ENCODE measurements around the gene ADAD2. TPM values are rescaled to one million over a fixed set of nuclear protein-coding genes. Genes with fewer than 3 reads are reported as not detected.
A peak's percentile ranks its signal among the peaks of the same experiment; 100 is the strongest.

Gene ADAD2
- total RNA-seq, 3 donors from 2014 or later (not counting 1 experiment from before 2014, with no cell fraction given) = not detected

DNA sequence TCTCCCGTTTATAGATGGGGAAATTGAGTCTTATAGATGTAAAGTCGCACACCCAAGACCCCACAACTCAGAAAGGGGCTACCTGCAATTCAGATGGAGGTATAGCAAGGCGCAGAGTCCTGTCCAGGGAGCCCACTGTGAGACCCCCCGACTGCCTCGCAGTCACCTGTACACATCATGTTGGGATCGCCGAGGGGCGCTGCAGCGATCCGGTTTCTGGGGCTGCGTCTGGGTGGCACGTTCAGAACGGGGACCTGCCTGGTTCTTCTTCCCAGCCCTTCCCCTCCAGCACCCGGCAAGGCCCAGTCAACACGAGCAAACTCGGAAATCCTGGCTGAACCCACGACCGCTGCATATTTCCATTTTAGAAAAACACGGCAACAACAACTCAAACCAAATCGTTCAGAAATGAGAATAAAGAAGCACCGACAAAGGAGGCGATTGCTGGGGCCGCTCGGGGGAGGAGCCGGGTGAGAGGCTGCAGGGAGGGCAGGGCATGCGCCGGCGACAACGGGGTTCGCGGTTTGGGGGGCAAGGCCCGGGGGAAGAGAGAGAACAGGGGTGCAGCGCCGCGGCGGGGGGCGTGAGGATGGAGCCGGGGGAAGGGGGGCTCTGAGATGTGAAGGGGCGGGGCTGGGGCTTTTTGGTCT lies 46.6 kb upstream of the ADAD2 start:
- ATAC-seq (peak; percentile 40 to 43 (median 41)), DNase-seq (peak; percentile 24 to 62)
- peaks cover 12% of the 10 kb centered on the region for H3K4me1 ChIP-seq (ENCODE audit: control insufficient read depth, insufficient read depth, low read length)
- peak overlapping the region; percentile 45 for H3K27ac ChIP-seq (ENCODE audit: low read length)
- no peaks in the 10 kb centered on the region for H3K27me3 ChIP-seq (ENCODE audit: control insufficient read depth, insufficient read depth, low read length)
- Mint-ChIP-seq H3K9me3 (no peaks in the 10 kb centered on the region), H3K36me3 (no peaks in the 10 kb centered on the region), H3K27ac (peak overlapping the region; percentile 82 to 88), H3K4me3 (peak overlapping the region; percentile 94), H3K4me1 (peaks cover 18 to 19% of the 10 kb centered on the region in 2 donors), H3K27me3 (ENCODE audit: low read depth in 2 of 2) (peaks cover 6% of the 10 kb centered on the region in 2 donors)
- WGBS (ENCODE audit: insufficient coverage) = under 1% methylated on average over 38 of the region's 39 CpGs
- no peaks in the 10 kb centered on the region for H3K36me3 ChIP-seq (ENCODE audit: control insufficient read depth, insufficient read depth, low read length)
- no peaks in the 10 kb centered on the region for H3K9me3 ChIP-seq (ENCODE audit: control insufficient read depth, insufficient read depth, low read length)
- TF ChIP-seq, protein P1, sequence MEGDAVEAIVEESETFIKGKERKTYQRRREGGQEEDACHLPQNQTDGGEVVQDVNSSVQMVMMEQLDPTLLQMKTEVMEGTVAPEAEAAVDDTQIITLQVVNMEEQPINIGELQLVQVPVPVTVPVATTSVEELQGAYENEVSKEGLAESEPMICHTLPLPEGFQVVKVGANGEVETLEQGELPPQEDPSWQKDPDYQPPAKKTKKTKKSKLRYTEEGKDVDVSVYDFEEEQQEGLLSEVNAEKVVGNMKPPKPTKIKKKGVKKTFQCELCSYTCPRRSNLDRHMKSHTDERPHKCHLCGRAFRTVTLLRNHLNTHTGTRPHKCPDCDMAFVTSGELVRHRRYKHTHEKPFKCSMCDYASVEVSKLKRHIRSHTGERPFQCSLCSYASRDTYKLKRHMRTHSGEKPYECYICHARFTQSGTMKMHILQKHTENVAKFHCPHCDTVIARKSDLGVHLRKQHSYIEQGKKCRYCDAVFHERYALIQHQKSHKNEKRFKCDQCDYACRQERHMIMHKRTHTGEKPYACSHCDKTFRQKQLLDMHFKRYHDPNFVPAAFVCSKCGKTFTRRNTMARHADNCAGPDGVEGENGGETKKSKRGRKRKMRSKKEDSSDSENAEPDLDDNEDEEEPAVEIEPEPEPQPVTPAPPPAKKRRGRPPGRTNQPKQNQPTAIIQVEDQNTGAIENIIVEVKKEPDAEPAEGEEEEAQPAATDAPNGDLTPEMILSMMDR (IDR thresholded peaks at IDR 0.05) = no peak
- intact Hi-C loops (cut with micrococcal nuclease) = no loop called here
- H3K4me3 ChIP-seq (ENCODE audit: low read length) = peak overlapping the region; percentile 61

DNA sequence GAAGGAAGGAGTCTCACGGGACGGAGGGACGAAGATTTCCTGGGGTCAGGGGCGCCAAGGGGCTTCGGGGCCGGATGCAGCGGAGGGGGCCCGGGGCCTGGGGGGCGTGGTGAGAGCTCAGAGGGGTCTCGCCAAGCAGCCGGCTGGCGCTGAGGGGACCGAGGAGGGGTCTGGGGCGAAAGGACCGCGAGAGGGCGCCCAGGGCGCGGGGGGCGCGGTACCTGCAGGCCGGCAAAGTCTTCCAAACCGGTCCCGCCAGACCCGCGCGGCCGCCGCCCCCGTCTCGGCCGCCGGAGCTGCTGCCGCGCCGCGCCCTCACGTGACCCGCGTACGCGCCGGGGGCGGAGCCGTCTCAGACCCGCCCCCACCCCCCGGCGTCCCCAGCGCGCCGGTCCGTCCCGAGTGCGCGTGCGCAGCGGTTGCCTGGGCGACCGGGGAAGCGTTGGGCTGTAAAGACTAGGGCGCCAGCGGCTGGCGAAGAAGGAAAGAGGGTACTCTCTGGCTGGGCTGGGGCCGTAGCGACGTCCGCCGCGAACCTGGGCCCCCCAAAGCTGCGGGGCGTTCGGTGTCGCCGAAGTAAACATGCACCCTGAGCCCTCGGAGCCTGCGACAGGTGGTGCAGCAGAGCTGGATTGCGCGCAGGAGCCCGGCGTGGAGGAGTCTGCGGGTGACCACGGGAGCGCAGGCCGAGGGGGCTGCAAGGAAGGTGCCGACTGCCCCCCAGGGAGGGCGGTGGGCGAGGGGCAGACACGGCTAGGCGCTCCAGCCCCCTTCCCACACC lies 45.9 kb upstream of the ADAD2 start, which contains the start of the genes DNAAF1 and HSDL1:
TSS of gene DNAAF1 (plus strand) at position 450 of the 781 bp plus-strand sequence. CDS start at position 583, 133 bp downstream.
TSS of gene HSDL1 (minus strand) at position 319 of the 781 bp plus-strand sequence. CDS start 13,856 bp downstream, outside the sequence.
- intact Hi-C loops (cut with micrococcal nuclease) = loop anchor here (1.0 kb wide), 1 partner anchor 29 kb away; the partner anchor contains the start of gene MBTPS1
- TF ChIP-seq, protein P1 (IDR thresholded peaks at IDR 0.05) = no peak
- no peaks in the 10 kb centered on the region for H3K27me3 ChIP-seq (ENCODE audit: control insufficient read depth, insufficient read depth, low read length)
- H3K4me3 Mint-ChIP-seq = peak within 1 kb of the TSS; percentile 94
- no peaks in the 10 kb centered on the region for H3K9me3 ChIP-seq (ENCODE audit: control insufficient read depth, insufficient read depth, low read length)
- no peaks in the 10 kb centered on the region for H3K36me3 Mint-ChIP-seq
- H3K4me1 ChIP-seq (ENCODE audit: control insufficient read depth, insufficient read depth, low read length) = peaks cover 12% of the 10 kb centered on the region
- no peaks in the 10 kb centered on the region for H3K36me3 ChIP-seq (ENCODE audit: control insufficient read depth, insufficient read depth, low read length)
- peak; percentile 97 to 98 for DNase-seq
- H3K27me3 Mint-ChIP-seq (ENCODE audit: low read depth in 2 of 2) = peaks cover 6 to 9% of the 10 kb centered on the region in 2 donors
- WGBS (ENCODE audit: insufficient coverage) = under 1% methylated on average over 89 of the region's 89 CpGs
- H3K4me3 ChIP-seq (ENCODE audit: low read length) = peak within 1 kb of the TSS; percentile 61
- H3K27ac ChIP-seq (ENCODE audit: low read length) = peak within 1 kb of the TSS; percentile 45
- peak; percentile 90 to 95 (median 93) for ATAC-seq
- H3K9me3 Mint-ChIP-seq = no peaks in the 10 kb centered on the region
- H3K27ac Mint-ChIP-seq = peak within 1 kb of the TSS; percentile 82 to 88
- H3K4me1 Mint-ChIP-seq = peaks cover 18 to 19% of the 10 kb centered on the region in 2 donors

DNA sequence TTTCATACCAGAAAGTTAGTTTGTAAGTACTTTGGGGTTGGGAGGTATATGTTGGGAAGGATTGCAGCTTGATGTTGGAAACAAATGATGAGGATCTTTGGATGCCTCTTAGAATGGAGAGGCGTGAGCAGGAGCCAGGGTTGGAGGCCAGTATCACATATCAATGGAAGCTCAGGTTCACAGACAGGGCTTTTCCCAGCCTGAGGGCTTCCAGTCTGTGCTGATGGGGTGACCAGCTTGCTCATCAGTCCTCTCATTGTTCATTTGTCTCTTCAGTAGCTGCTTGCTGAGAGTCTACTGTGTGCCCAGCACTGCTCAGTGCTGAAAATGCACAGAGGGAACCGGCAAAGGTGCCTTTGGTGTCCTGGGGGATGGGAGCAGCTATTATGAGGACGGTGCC lies 40.0 kb upstream of the ADAD2 start:
- H3K4me1 Mint-ChIP-seq = no peaks in the 10 kb centered on the region

More for the DNA sequence above, 40.0 kb upstream of the ADAD2 start:
- Mint-ChIP-seq H3K9me3 (no peaks in the 10 kb centered on the region), H3K27me3 (ENCODE audit: low read depth in 2 of 2) (peaks cover 26 to 27% of the 10 kb centered on the region in 2 donors), H3K36me3 (no peaks in the 10 kb centered on the region), H3K4me3 (no peak overlapping the region), H3K27ac (no peak overlapping the region)
- no peak overlapping the region for H3K4me3 ChIP-seq (ENCODE audit: low read length)
- no peaks in the 10 kb centered on the region for H3K27me3 ChIP-seq (ENCODE audit: control insufficient read depth, insufficient read depth, low read length)
- H3K36me3 ChIP-seq (ENCODE audit: control insufficient read depth, insufficient read depth, low read length) = no peaks in the 10 kb centered on the region
- no peaks in the 10 kb centered on the region for H3K9me3 ChIP-seq (ENCODE audit: control insufficient read depth, insufficient read depth, low read length)
- no peak for DNase-seq
- H3K27ac ChIP-seq (ENCODE audit: low read length) = no peak overlapping the region
- no peaks in the 10 kb centered on the region for H3K4me1 ChIP-seq (ENCODE audit: control insufficient read depth, insufficient read depth, low read length)
- TF ChIP-seq, protein P1 (IDR thresholded peaks at IDR 0.05) = no peak
- ATAC-seq = no peak
- WGBS (ENCODE audit: insufficient coverage) = 86% methylated on average over 3 of the region's 3 CpGs
- intact Hi-C loops (cut with micrococcal nuclease) = no loop called here

All from natural killer cell (primary cell).